Measurements from ENCODE around the gene FAM174B.

The FAM174B gene

DNA sequence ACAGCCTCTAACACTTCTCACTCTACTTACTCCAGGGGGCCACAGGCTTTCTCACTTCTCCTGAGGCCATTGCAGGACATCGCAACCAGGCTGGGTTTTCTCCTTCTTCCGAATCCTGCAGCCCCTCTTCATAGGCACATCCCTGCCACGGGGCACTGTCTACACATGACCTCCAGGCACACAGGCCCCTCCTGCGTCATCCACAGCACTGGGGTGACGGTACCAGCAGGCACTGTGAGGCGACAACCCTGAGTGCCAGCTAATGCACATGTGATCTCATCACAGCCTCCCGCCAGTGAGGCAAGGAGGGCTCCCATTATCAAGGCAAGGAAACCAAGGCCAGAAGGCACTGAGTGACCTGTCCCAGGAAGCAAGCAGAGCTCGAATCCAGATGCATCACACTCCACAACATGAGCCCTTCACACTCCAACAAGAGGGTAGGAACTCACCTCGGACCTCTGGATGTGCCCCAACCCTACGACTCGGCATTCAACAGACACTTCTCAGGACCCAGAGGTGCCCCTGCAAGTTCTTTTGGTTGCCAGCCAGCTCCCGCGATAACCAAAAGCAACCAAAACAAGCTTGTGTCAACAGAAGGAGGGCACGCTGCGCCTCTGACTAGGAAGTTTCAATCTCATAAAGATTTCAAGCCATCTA is 16.7 kb downstream of the FAM174B start:
- DNase-seq = no peak

DNA sequence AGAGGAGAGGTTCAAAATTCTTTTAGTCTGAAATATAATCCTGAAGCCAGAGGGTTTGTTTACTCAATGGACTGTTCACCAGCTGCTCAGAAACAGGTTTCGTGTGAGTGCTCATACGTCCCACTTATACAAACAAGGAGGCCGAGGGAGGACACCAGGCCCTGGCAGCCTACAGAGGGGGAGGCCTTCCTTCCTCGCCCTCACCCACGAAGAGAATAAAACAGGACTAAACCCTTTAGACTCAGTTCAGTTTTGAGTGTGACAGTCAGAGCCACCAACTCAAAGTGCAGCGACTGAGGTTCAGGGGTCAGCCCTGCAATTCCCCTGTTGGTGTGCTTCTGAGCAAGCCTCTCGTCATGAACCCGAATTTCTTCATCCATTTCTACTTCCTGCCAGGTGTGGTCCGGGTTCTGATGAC is 17.3 kb downstream of the FAM174B start:
- DNase-seq = no peak

DNA sequence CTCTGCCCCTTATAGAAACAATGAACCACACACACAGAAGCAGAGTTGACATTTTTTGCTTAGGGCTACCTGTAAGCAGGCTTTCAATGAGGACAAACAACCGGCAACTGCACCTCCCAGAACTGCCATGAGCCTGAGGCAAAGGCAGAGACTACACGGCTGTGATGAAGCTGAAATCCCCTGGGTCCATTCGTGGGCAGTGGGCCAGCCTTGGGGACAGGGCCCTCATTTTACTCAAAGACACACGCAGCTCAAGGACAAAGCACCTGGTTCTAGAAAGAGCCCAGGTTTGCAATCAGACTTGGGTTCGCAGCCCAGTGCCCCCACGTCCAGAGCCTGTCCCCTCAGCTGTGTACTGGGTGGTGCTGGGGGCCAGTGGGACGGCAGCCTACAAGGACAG is 17.9 kb downstream of the FAM174B start:
- no peak for DNase-seq

DNA sequence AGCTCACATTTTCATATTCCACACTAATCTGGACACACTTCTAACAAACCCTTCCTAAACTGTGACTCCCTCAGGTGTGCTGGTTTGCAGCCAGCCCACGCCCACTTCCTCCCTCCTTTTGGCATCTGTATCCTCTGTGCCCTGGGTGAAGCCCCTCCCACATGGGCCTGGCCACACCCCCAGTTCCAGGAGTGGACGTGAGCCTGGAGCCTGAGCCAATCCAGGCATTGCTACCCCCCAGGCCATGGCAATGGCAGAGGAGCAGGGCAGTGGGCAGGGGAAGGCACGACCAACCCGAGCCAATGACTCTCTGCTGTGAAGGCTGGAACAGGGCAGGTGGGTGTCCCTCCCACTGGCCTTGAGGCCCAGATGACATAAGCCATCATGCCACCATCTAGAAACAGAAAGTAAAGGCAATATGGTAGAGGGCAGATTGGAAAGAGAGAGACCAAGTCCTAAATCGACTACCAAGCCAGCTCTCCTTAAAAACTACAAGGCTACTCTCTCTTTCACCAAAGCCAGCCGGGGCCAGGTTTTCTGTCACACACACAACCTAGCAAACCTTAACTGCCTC is 18.6 kb downstream of the FAM174B start:
- no peak for DNase-seq

DNA sequence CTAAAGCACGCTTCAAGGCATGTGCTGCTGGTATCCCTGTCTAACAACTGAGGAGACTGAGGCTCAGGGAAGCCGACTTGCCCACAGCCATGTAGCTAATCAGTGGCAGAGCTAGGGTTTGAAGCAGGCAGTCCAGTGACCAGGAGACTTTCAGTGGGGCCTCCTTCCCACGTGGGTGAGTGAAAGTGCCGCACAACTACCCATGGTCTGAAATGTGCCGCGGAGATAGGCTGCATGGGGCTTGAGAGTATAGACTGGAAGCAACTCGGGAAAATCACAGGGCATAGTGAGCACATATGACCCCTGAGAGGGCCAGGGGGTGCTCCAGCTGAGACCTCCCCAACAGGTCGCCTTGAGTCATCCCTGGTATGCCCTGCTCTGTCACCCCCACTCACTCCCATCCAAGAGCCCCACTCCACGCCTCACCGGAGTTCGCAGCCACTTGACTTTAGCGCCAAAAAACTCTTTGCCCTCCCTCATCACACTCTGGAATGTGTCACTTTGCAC is 19.1 kb downstream of the FAM174B start:
- no peak for DNase-seq

DNA sequence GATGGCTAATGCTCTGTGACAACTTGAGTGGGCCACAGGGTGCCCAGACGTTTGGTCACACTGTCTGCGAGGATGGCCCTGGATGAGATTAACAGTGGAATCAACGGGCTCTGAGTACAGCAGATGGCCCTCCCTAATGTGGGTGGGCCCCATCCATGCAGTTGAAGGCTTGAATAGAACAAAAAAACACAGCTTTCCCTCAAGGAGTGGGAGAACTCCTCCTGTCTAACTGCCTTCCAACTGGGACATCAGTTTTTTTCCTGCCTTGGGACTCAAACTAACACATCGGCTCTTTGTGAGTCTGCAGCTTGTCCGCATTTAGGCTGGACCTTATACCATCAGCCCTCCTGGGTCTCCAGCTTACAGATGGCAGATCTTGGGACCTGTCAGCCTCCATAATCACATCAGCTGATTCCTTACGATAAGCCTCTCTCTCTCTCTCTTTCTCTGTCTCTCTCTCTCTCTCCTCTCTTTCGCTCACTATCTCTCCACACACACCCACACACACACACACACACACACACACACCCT is 20.8 kb downstream of the FAM174B start:
- DNase-seq = no peak

DNA sequence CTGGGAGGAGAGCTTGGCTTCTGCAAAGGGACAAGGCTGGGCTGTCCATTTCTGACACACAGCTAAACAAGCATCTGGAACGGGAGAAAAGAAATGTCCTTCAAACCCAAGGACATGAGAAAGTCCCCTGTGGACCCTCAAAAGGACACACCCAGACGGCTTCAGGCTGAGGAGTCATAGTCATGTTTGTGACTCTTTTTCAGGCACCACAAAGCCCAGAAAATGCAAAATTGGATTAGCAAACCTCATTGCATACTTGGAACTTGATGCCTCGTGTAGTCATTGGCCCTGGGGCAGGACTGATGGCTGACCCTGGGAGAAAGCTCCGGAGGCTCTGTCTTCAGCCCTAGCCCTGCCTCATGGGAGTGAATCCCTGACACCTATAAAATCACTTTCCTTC is 21.5 kb downstream of the FAM174B start:
- no peak for DNase-seq

DNA sequence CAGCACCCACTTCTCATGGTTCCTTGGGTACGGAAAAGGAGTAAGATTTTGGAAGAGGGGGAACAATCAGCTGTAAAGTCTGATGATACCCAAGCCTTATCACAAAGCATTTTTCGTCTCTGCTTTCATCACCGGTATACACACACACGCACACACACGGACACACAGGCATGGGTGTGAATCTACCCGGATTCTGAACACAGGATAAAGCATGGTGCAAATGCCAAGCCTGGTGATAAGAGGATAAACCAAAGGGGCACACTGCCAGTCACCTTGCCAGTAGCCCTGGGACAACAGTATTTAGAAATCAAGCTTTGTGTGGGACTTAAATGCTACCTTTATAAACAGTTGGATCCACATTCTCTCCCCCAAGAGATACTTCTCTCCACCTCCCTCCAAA is 22.2 kb downstream of the FAM174B start:
- no peak for DNase-seq

DNA sequence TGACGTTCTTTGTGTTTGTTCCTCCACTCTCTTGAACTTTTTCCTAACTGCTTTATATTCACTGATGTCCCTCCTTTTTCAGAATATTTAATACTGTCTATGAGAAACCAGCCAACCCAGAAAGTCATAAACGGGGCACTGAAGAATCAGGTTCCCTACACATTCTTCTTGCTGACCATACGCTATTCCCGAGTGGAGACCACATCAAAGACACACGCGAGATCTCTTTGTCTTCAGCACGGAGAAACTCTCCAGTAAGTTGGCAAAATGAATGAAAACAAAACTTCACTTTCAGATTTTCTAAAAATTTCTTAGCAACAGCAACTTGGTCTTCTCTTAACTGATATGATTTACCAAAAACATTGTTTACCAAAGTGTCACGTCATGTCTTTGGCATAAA is 22.6 kb downstream of the FAM174B start:
- no peak for DNase-seq

DNA sequence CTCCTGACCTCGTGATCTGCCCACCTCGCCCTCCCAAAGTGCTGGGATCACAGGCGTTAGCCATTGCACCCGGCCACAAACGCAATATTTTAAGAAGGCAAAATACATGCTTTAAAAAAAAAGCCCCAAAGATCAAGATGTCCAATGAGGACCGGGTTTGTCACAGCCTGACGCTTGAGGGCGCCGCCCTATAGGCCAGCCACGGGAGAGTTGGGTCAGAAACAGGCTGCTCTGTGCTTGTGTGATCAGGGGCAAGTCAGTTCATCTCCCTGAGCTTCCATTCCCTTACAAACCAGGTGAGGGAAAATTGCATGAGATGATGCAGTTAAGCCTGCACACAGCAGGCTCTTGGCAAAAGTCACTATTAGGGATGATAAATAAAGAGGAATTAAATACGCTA is 23.9 kb downstream of the FAM174B start:
- DNase-seq = no peak

DNA sequence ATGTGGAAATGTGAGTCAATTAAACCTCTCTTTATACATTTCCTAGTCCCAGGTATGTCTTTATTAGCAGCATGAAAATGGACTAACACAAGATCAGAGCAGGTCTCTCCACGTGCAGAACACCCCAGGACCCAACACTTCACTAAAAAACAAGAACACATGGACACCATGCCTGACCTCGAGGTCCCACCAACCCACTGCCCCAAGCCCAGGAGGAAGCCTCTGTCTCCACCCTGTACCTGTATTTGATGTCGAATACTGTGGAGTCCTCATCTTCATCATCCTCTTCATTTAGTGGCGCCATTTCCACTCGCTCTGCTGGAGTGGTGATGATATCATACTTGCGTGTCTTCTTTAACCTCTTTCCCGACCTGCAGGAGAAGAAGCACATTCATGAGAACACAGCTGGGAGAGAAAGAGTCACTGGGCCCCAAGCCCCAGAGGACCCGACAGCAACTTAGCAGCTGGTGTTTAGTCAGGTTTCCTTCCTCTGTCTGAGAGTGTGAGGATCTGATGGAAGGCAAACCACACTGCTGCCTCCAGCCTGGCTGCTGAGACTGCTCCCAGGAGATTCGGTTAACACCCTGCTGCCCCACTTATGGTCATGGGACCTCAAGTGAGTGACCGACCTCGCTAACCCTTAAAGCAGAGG is 25.5 kb downstream of the FAM174B start:
- no peak for DNase-seq

DNA sequence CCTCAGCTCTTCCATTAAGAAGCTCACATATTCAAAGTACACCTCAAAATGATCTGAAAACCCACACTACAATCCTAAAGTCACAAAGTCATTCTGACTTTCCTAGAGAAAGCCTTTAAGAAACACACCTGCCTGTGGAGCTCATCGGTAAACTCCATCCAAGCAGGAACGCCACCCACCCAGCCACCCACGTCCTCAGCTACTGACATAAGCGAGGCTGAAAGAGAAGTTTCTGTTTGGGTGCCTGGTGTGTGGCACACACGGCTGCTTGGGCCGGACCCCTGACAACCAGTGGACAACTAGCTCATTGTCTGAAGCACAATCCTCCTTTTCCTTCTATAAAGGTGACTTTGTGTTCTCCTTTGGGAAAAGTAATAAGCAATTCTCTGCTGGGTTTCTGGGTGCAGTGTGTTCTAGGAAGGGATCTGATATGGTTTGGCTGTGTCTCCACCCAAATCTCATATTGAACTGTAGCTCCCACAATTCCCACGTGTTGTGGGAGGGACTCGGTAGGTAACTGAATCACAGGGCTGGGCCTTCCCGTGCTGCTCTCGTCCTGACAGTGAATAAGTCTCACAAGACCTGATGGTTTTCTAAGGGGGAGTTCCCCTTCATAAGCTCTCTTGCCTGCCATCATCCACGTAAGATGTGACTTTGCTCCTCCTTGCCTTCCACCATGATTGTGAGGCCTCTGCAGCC is 26.1 kb downstream of the FAM174B start:
- no peak for DNase-seq

DNA sequence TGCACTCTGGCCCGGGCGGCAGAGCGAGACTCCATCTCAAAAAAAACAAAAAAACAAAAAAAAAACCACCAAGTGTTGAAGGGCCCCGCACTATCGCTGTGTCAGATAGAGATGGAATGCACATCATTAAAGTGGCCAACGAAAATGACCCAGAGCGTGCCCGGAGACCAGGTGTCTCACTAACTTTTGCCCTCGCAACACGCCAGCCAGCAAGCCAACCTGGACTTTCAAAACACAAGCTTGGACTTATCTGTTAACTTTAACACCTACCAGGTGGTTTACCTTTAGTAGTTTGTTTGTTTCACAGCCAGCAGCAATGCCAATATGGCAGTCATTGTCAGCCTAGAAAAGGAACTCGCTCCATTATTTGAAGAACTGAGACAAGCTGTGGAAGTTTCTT is 28.6 kb downstream of the FAM174B start:
- DNase-seq = no peak

DNA sequence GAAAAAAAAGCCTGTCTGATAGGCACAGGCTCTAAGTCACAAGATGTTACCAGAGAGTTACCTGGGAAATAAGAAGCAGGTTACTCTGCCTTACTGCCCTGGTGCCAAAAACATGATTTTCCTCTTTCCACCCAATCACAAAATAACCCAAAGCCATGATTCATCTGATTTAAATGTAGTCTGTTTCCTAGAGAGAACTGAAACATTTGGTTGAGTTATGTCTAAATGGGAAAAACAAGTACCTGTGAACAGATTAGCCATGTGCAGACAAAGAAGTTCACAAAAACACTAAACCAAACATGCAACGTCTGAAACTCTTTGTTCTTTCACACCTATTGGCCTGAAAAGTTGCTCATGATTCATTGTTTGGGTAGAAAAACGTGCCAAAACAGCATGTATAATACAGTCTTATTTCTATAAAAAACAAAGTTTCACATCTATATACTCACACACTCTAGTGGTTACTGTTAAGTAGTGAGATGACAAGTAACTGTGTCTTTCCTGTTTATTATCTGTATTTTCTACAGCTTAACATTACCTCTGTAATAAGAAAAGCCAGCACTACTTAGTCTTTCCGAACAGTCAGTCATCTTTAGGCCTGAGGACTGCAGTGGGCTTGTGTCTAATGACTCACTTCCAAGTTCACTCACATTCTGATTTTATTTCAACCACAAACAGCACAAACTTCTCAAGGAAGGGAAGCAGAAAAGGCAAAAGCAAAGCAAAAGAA is 30.2 kb downstream of the FAM174B start:
- DNase-seq = peak; percentile 80

DNA sequence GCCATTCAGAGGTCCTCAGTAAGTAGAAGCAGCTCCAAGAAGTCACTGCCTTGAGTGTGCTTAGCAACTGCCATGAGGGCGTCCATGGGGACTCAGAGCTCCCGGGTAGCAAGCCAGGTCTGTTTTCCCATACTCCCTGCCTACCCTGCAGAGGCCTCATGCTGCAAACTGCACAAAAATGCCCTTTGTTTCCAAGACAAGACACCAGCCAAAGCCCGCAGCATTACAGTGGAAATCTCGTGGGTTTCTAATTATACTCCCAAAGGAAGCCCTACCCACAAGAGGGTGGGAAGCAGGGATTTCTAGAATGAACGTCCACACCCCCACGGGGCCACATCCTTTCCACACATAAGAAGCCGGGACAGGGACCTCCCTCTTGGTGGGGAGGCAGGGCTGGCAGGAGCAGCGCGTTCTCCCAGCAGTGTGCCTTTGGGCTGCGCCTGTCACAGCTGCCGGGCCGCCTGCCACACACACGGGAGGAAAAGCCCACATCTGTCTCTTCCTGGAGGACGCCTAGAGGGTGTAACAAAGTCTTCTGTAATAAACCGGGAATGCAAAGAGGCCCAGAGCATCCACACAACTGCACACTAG is 31.1 kb downstream of the FAM174B start:
- peak; percentile 30 for DNase-seq

DNA sequence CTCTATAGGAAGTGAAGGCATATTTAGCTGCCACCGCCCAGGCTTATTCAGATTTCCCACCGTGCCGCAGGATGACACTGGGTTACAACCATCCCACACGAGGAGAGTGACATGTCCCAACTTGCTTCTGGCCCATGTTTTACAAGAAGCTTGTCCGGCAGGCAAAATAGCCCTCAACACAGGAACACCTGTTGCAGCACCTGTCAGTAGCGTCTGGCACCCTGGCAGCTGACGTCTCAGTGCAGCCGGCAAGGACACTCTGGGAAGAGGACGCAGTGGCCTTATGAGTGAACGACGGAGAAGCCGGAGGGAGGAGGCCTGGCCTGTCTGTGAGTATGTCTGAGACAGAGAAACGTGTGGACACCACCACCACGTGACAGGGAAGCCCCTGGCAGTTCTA is 32.1 kb downstream of the FAM174B start:
- DNase-seq = no peak

DNA sequence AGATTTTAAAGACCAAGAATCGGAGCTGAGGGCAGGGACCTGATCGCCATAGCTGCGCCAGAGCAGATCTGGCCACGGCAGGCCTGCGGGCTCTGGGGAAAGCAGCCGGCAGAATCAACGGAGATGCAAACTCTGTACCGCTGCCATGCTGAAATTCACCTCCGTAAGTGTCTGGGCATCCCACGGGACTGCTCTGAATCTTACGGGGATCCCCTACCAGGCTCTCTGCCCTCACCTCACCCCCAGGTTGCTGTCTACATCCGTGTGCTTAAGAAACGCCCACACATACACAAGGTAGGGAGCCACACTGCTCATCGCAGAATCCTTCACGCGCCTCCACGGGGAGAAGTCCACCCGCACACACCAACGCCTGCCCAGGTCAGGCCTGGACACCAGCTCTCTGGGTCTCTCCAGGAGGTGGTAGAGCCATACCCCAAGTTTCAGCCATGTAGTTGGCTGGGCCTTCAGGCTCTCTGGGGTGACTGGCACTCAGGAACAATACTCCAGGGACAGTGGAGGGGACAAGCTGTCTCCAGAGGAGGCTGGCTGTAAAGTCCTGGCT is 33.5 kb downstream of the FAM174B start:
- DNase-seq = no peak

DNA sequence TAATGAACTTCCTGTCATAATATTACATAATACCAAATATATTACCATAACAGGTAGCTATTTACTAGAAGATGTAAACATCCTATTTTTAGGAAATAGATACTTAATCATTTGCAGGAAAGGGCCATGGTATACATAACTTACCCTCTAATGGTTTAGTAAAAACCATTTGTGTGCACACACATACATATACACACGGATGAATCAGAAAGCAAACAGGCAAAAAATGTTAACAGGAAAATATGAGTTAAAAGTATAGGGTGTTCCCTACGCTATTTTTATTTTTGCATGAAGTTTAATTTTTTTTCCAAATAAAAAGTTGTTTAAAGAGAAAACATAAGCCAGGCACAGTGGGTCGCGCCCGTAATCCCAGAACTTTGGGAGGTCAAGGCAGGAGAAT is 34.6 kb downstream of the FAM174B start:
- no peak for DNase-seq

DNA sequence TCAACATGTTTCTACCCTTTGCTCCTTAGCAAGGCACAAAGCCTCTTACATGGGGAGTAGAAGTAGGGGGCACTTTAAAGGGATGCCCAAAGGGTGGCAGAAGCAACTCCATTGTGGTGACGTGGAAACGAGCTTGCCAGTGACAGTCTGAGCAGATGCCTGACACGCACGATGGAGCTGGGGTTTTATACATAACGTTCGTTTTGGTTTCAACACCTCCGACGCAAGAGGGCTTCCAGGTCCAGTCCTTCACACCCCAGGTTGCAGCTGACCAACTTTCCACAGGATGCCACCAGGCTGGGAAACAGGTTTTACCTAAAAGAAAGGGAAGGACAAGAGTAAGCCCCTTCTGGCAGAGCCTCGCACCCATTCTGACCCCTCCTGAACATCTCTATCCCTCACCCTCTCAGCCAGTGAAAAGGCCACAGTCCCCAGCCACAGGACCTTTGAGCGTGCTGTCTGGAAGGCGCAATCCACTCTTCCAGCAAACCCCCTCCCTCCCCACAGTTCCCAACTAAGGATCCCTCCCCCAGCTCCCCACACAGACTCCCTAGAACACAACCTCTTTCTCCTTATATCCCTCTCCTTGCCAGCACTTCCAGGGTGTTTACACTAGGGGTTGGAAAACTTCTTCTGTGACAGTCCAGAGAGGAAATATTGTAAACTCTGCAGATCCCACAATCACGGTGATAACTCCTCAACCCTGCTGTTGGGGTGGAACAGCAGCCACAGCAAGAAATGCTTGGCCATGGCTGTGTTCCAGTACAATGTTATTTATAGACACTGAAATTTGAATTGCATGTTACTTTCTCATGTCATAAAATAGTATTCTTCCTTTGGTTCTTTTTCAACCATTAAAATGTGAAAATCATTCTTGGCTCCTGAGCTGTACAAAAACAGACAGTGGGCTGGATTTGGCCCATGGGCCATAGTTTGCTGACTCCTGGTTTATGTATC is 36.2 kb downstream of the FAM174B start:
- DNase-seq = peak; percentile 82

Measured in fibroblast of skin of right quadriceps (primary cell).